ENCODE results near the gene OR11L1.

OR11L1 gene

GRCh38 chr1:247848346-247848745, 6.7 kb upstream of the OR11L1 start:
- no peak for DNase-seq (ENCODE audit: extremely low read depth, insufficient read length)
- Histone ChIP-seq H3K36me3 (ENCODE audit: control insufficient read depth, insufficient read depth, low read length) (no peaks in the 10 kb centered on the region), H3K27me3 (replicated peaks; ENCODE audit: control insufficient read depth, insufficient read depth, low read length) (no peaks in the 10 kb centered on the region), H3K4me3 (replicated peaks; ENCODE audit: low read depth, low read length) (no peak overlapping the region)
- TF ChIP-seq CTCF (IDR thresholded peaks at IDR 0.05; ENCODE audit: insufficient read depth, low read length, poor library complexity, severe bottlenecking): no peak

- DNase-seq (ENCODE audit: extremely low read depth, insufficient read length): no peak
- no peaks in the 10 kb centered on the region for H3K36me3 ChIP-seq (ENCODE audit: control insufficient read depth, insufficient read depth, low read length)
- no peaks in the 10 kb centered on the region for H3K27me3 ChIP-seq (replicated peaks; ENCODE audit: control insufficient read depth, insufficient read depth, low read length)
Measured at GRCh38 chr1:247845693-247846017, 4.0 kb upstream of the OR11L1 start.

GRCh38 chr1:247845011-247845692, 3.5 kb upstream of the OR11L1 start:
- TF ChIP-seq CTCF (IDR thresholded peaks at IDR 0.05; ENCODE audit: insufficient read depth, low read length, poor library complexity, severe bottlenecking): no peak
- no peak for DNase-seq (ENCODE audit: extremely low read depth, insufficient read length)
- Histone ChIP-seq H3K4me3 (replicated peaks; ENCODE audit: low read depth, low read length) (no peak overlapping the region), H3K27me3 (replicated peaks; ENCODE audit: control insufficient read depth, insufficient read depth, low read length) (no peaks in the 10 kb centered on the region), H3K36me3 (ENCODE audit: control insufficient read depth, insufficient read depth, low read length) (no peaks in the 10 kb centered on the region)

More at GRCh38 chr1:247845693-247846017, 4.0 kb upstream of the OR11L1 start:
- TF ChIP-seq CTCF (IDR thresholded peaks at IDR 0.05; ENCODE audit: insufficient read depth, low read length, poor library complexity, severe bottlenecking): no peak
- H3K4me3 ChIP-seq (replicated peaks; ENCODE audit: low read depth, low read length): no peak overlapping the region

- no peak overlapping the region for H3K4me3 ChIP-seq (replicated peaks; ENCODE audit: low read depth, low read length)
- DNase-seq (ENCODE audit: extremely low read depth, insufficient read length): no peak
- TF ChIP-seq CTCF (IDR thresholded peaks at IDR 0.05; ENCODE audit: insufficient read depth, low read length, poor library complexity, severe bottlenecking): no peak
- no peaks in the 10 kb centered on the region for H3K36me3 ChIP-seq (ENCODE audit: control insufficient read depth, insufficient read depth, low read length)
- H3K27me3 ChIP-seq (replicated peaks; ENCODE audit: control insufficient read depth, insufficient read depth, low read length): no peaks in the 10 kb centered on the region
Measured at GRCh38 chr1:247843411-247843810, 1.7 kb upstream of the OR11L1 start.

GRCh38 chr1:247840818-247841217, 878 bp downstream of the OR11L1 start:
- TF ChIP-seq CTCF (IDR thresholded peaks at IDR 0.05; ENCODE audit: insufficient read depth, low read length, poor library complexity, severe bottlenecking): no peak
- H3K4me3 ChIP-seq (replicated peaks; ENCODE audit: low read depth, low read length): no peak overlapping the region
- H3K36me3 ChIP-seq (ENCODE audit: control insufficient read depth, insufficient read depth, low read length): no peaks in the 10 kb centered on the region
- no peaks in the 10 kb centered on the region for H3K27me3 ChIP-seq (replicated peaks; ENCODE audit: control insufficient read depth, insufficient read depth, low read length)
- no peak for DNase-seq (ENCODE audit: extremely low read depth, insufficient read length)

- DNase-seq (ENCODE audit: extremely low read depth, insufficient read length): no peak
- H3K27me3 ChIP-seq (replicated peaks; ENCODE audit: control insufficient read depth, insufficient read depth, low read length): no peaks in the 10 kb centered on the region
- H3K4me3 ChIP-seq (replicated peaks; ENCODE audit: low read depth, low read length): no peak overlapping the region
- no peaks in the 10 kb centered on the region for H3K36me3 ChIP-seq (ENCODE audit: control insufficient read depth, insufficient read depth, low read length)
- TF ChIP-seq CTCF (IDR thresholded peaks at IDR 0.05; ENCODE audit: insufficient read depth, low read length, poor library complexity, severe bottlenecking): no peak
Measured at GRCh38 chr1:247833601-247834000, 8.1 kb downstream of the OR11L1 start.

Measured in GM06990 (cell line).